ENCODE results near the gene RORC.

RORC gene

DNA sequence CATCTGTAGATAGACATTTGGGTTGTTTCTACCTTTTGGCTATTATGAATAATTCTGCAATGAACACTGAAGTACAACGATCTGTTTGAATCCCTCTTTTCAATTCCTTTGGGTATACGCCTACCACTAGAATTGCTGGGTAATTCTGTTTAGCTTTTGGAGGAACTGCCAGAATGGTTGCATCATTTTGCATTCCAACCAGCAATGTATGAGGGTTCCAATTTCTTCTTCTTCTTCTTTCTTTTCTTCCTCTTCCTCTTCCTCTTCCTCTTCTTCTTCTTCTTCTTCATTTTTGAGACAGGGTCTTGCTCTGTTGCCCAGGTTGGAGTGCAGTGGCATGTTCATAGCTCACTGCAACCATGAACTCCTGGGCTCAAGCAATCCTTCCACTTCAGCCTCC is 35.7 kb upstream of the RORC start:
- Histone ChIP-seq H3K36me3 (ENCODE audit: insufficient read depth, low read length) (no peaks in the 10 kb centered on the region), H2AFZ (ENCODE audit: low read length) (no peak overlapping the region), H3K9me2 (ENCODE audit: low read depth, low read length) (no peaks in the 10 kb centered on the region), H4K20me1 (ENCODE audit: insufficient read depth, low read length) (no peaks in the 10 kb centered on the region), H3K4me2 (ENCODE audit: low read length) (no peak overlapping the region), H3K27ac (ENCODE audit: low read depth, low read length, poor library complexity, severe bottlenecking) (no peak overlapping the region), H3K79me2 (ENCODE audit: insufficient read depth, low read length) (no peaks in the 10 kb centered on the region), H3K9ac (ENCODE audit: low read length) (no peak overlapping the region), H3K4me3 (ENCODE audit: low read depth, low read length, poor library complexity, severe bottlenecking) (no peak overlapping the region), H3K9me3 (ENCODE audit: low read length) (no peaks in the 10 kb centered on the region), H3F3A (ENCODE audit: insufficient read depth, low read length) (no peaks in the 10 kb centered on the region), H3K4me1 (ENCODE audit: insufficient read depth, low read length, severe bottlenecking) (no peaks in the 10 kb centered on the region), H3K27me3 (ENCODE audit: insufficient read depth, low read length) (no peaks in the 10 kb centered on the region)
- TF ChIP-seq EZH2 (IDR thresholded peaks at IDR 0.05; ENCODE audit: borderline replicate concordance, low read length): no peak
- TF ChIP-seq, protein P1, sequence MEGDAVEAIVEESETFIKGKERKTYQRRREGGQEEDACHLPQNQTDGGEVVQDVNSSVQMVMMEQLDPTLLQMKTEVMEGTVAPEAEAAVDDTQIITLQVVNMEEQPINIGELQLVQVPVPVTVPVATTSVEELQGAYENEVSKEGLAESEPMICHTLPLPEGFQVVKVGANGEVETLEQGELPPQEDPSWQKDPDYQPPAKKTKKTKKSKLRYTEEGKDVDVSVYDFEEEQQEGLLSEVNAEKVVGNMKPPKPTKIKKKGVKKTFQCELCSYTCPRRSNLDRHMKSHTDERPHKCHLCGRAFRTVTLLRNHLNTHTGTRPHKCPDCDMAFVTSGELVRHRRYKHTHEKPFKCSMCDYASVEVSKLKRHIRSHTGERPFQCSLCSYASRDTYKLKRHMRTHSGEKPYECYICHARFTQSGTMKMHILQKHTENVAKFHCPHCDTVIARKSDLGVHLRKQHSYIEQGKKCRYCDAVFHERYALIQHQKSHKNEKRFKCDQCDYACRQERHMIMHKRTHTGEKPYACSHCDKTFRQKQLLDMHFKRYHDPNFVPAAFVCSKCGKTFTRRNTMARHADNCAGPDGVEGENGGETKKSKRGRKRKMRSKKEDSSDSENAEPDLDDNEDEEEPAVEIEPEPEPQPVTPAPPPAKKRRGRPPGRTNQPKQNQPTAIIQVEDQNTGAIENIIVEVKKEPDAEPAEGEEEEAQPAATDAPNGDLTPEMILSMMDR (IDR thresholded peaks at IDR 0.05; ENCODE audit: low read length): no peak

GRCh38 chr1:151864411-151864810 is 32.8 kb upstream of the RORC start:
- Histone ChIP-seq H3K9me3 (ENCODE audit: low read length) (no peaks in the 10 kb centered on the region), H2AFZ (ENCODE audit: low read length) (no peak overlapping the region), H3K27ac (ENCODE audit: low read depth, low read length, poor library complexity, severe bottlenecking) (no peak overlapping the region), H3F3A (ENCODE audit: insufficient read depth, low read length) (no peaks in the 10 kb centered on the region), H3K36me3 (ENCODE audit: insufficient read depth, low read length) (no peaks in the 10 kb centered on the region), H3K27me3 (ENCODE audit: insufficient read depth, low read length) (peaks cover 3% of the 10 kb centered on the region; the same call in 1 of the 2 replicates), H3K4me2 (ENCODE audit: low read length) (no peak overlapping the region), H3K79me2 (ENCODE audit: insufficient read depth, low read length) (no peaks in the 10 kb centered on the region), H3K9me2 (ENCODE audit: low read depth, low read length) (no peaks in the 10 kb centered on the region), H3K4me3 (ENCODE audit: low read depth, low read length, poor library complexity, severe bottlenecking) (no peak overlapping the region), H3K9ac (ENCODE audit: low read length) (no peak overlapping the region), H3K4me1 (ENCODE audit: insufficient read depth, low read length, severe bottlenecking) (no peaks in the 10 kb centered on the region), H4K20me1 (ENCODE audit: insufficient read depth, low read length) (no peaks in the 10 kb centered on the region)
- TF ChIP-seq, protein P1 (IDR thresholded peaks at IDR 0.05; ENCODE audit: low read length): no peak
- TF ChIP-seq EZH2 (IDR thresholded peaks at IDR 0.05; ENCODE audit: borderline replicate concordance, low read length): no peak

- Histone ChIP-seq H4K20me1 (ENCODE audit: insufficient read depth, low read length) (no peaks in the 10 kb centered on the region), H3K4me2 (ENCODE audit: low read length) (no peak overlapping the region)
- TF ChIP-seq EZH2 (IDR thresholded peaks at IDR 0.05; ENCODE audit: borderline replicate concordance, low read length): no peak
- TF ChIP-seq, protein P1 (IDR thresholded peaks at IDR 0.05; ENCODE audit: low read length): no peak
These were observed 31.0 kb upstream of the RORC start for GRCh38 chr1:151862604-151863003.

More at GRCh38 chr1:151862604-151863003, 31.0 kb upstream of the RORC start:
- H3K79me2 ChIP-seq (ENCODE audit: insufficient read depth, low read length): no peaks in the 10 kb centered on the region
- no peaks in the 10 kb centered on the region for H3K36me3 ChIP-seq (ENCODE audit: insufficient read depth, low read length)
- no peaks in the 10 kb centered on the region for H3F3A ChIP-seq (ENCODE audit: insufficient read depth, low read length)
- H3K4me1 ChIP-seq (ENCODE audit: insufficient read depth, low read length, severe bottlenecking): no peaks in the 10 kb centered on the region
- H3K27ac ChIP-seq (ENCODE audit: low read depth, low read length, poor library complexity, severe bottlenecking): no peak overlapping the region
- H3K9me3 ChIP-seq (ENCODE audit: low read length): no peaks in the 10 kb centered on the region
- no peak overlapping the region for H3K9ac ChIP-seq (ENCODE audit: low read length)
- H2AFZ ChIP-seq (ENCODE audit: low read length): no peak overlapping the region
- H3K27me3 ChIP-seq (ENCODE audit: insufficient read depth, low read length): peaks cover 3% of the 10 kb centered on the region; the same call in 1 of the 2 replicates
- H3K9me2 ChIP-seq (ENCODE audit: low read depth, low read length): no peaks in the 10 kb centered on the region
- no peak overlapping the region for H3K4me3 ChIP-seq (ENCODE audit: low read depth, low read length, poor library complexity, severe bottlenecking)
